T follicular helper cell (primary cell): ENCODE measurements around the gene HADHA.
"Not testable (repeated sequence)": the region's sequence is repeated elsewhere in the genome, so short reads cannot be mapped to it uniquely, and the experiment has no call there.

Experiments used
- DNase-seq: peaks from one replicate; pipeline ENCODE4 v3.0.0-alpha.2; 2020; ENCODE audit warnings: low read depth

HADHA gene

DNA sequence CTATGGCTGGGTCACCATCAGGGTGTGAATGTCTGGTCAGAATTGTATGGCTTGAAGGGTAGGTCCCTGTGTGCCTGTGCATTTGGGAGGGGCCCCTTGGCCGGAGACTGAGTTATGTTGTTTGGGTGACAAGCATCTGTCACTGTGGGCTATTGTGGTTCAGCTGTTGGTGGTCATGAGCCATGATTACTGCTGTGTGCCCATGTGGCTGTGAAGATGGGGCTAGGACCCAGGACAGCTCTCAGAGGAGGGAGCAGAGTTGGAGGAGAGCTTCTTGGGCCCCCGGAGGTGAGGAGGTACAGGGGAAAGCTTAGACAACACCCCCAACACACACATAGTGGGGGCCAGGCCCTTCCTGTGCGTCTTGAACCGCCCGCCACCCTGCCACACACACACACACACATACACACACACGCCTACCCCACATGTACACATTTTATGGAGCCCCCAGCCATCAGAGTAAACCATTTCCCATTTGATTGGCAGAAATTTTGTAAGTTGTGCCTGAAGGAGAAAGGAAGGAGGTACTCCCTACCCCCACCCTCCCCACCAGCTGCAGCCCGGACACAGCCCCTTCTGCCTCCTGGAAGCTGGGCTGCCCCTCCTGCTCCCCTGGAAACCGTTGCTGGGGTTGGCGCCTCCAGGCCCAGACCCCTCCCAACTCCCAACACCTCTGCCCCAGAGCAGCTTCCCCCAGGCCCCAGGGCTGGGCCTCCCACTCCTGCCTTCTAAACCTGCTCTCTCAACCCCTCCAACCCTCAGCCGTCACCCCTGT lies 69.6 kb downstream of the HADHA start:
- no peak for DNase-seq

DNA sequence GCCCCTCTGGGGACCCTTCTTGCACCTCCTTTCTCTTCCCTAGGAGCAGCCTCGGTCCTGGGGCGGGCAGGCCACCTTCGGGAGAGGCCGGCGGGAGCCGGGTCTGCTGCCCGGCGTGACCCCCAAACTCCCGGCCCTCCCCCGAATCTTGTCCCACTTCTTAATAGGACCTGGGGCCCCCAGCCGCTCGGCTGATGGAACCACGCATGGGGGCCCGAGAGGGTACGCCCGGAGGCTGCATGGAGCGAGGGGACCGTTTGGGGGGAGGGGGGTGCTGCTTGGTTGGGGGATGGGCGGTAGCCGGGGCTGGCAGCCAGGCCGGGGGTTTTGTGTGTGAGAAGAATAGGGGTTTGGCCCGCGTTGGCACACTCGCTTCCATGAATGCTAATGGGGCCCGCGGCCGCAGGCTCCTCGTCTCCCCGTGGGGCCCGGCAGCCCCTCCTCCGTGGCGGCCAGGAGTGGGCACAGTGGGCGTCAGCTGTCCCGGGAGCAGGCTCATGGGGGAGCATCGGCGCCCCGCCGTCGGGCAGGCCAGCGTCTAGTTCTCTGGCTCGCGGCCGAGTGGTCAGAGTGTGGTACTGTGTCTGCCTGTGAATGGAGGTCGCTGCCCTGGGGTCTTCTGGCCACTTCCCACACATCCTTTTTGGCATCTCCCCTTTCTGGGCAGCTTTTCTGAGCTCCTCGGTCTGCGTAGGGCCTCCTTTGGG lies 70.5 kb downstream of the HADHA start:
- no peak for DNase-seq

DNA sequence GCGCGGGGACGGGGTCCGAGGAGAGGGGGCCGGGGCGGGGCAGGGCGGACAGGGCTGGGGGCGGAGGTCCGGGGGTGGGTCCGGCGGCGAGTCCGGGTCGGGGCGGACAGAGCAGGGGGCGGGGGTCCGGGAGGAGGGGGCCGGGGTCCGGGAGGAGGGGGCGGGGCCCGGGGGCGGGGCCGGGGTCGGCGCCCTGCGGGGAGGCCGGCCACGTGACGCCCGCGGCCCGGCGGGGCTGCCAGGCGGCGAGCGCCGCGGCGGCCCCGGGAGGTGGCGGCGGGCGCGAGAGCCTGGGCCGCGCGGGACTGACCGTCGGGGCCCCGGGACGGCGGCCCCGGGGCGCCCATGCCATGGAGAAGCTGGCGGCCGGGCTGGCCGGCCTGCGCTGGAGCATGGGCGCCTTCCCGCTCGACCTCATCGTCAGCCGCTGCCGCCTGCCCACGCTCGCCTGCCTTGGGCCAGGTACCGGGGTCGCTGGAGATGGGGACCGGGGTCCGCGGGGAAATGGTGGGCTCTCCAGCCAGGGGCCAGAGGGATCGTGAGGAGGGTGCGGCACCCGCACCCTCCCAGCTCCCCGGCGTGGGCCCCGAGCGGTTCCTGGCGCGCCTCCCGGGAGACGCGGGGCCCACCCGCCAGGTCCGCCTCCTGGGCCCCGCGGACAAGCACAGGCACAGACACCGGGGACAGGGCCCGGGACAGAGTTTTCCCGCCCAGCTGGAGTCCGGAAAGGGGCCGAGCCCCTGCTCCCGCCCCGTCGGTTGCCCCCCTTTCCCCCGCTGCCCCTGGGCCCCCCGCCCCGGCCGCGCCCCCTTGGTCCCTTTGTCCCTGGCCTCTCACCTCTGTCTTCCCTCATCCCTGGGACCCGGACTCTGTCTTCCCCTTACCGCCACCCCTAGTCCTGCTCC lies 71.3 kb downstream of the HADHA start, which contains the start of gene GAREM2:
Gene GAREM2, plus strand, starts transcription at position 218 of the 905 bp plus-strand sequence. Its CDS starts 133 bp downstream, at position 351.
- no peak for DNase-seq

DNA sequence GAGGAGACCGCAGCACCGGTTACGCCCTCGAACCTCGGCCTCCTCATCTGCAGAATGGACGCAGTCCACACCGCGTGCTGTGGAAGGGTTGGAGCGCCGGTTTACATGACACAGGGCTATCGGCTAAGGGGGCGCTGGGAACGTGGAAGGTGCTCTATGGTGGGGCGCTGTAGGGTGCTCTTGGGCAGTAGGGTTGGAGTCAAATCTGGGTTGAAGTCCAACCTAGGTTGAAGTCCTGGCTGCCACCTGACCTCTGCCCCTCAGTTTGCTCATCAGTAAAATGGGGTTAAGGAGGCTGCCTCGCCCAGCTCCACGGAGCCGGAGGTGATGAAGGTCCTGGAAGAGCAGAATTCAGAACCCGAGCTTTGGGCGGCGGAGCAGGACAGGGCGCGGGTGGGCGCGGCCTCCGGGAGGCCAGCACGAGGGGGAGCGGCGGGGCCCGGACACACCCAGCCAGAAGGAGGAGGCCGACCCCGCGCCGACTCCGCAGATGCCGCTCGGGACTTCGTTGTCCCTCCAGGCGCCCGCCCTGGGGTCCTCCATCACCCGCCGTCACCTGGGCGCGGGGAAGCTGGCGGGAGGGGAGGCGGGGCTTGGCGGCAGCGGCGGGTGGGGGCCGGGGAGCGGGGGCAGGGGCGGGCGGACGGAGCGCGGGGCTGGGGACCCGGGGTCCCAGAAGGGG lies 72.1 kb downstream of the HADHA start:
- DNase-seq = no peak

DNA sequence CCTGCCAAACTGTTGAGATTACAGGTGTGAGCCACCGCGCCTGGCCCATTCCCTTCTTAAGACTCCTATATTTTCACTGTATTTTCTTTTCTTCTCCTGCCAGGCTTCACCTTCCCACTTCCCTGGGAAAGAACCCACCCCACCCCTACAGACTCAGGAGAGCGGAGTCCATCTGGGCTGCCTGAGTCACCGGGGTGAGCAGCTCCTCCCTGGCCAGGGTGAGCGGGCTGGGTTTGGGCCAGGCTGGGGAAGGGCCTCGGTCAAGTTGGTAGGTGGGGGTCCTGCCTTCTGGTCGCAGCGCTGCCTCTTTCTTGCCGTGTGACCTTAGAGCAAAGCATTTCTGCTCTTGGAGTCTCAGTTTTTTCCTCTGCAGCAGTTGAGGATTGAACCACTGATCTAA lies 73.6 kb downstream of the HADHA start:
- DNase-seq = no peak

DNA sequence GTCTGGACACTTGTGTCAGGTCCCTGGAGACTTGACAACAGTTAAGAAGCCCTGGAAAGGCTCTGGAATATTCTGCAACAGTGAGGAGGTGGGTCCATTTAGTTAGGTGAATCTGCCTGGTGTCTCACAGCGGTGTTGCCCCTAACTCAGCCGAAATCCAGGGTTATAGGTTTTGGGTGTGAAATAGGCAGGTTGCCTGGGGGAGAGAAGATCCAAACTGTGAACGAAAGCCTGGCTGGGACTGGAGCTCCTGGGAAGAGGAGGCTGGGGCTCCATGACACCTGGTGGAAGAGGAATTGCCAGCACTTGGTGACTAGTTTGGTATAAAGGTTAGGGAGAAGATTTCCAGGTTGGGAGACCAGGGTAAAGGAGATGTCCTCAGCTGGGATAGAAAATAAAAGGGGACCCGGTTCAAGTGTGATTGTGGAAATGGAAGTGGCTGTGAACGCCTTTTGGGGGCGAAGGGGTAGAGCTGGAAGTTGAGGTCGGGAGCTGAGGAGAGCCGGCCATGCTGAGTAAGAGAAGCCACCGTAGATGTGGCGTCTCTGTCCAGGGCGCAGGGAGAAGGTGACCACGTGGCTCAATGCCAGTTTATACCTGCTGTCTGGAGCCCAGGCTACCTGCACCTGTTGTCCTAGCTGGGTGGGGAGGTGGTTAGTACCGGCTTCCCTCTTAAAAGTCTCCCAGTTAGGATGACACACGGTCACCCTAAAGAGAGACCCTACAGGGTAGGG lies 74.6 kb downstream of the HADHA start:
- DNase-seq = no peak

DNA sequence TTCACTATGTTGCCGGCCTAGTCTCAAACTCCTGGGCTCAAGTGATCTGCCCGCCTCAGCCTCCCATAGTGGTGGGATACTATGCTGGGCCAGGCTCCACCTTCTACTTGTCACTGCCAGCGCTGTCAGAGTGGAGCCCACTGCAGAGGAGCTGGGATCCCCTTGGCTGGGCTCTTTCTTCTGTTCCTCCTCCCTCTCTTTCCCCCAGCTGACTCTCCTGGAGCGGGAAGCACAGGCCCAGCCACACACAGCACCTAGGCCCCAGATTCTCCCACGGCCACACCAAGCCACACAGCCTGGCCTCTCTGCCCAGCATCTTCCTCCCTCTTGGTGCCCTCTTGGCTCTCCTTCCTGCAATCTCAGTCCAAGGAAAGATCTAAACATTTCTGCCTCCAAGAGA lies 75.2 kb downstream of the HADHA start:
- no peak for DNase-seq

DNA sequence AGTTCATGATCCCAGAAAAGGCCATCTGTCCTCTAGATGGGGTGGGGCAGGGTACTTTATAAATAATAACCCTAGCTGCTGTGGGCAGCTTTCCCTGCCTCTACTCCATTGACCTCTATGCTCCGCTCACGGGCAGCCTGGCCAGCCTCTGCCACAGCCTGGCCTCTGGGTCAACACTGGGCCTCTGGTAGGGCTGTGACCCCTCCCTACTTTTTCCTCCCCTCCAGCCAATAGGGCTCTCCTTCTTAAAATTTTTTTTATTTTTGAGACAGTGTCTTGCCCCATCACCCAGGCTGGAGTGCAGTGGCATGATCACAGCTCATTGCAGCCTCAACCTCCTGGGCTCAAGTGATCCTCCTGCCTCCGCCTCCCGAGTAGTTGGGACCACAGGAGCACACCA lies 75.6 kb downstream of the HADHA start:
- DNase-seq = no peak

DNA sequence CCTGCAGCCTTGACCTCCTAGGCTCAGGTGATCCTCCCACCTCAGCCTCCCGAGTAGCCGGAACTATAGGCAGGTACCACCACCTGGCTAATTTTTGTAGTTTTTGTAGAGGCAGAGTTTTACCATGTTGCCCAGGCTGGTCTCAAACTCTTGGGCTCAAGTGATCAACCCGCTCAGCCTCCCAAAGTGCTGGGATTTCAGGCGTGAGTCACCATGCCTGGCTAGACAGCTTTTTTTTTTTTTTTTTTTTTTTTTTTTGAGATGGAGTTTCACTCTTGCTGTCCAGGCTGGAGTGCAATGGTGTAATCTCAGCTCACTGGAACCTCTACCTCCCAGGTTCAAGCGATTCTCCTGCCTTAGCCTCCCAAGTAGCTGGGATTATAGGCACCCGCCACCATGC lies 77.9 kb downstream of the HADHA start:
- not testable (repeated sequence) for DNase-seq

DNA sequence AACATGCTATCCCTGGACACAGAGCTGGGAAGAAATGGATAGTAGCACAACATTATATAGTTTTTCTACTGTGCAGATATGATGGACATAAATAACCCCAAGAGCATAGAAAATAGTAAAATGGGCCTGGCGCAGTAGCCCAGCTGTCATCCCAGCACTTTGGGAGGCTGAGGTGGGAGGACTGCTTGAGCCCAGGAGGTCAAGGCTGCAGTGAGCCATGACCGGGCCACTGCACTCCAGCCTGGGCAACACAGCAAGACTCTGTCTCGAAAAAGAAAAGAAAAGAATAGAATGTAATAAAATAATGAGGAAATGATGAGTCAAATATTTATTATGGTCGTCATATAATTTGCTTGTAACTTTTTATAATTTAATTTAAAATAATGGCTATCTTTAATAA lies 79.0 kb downstream of the HADHA start:
- no peak for DNase-seq

DNA sequence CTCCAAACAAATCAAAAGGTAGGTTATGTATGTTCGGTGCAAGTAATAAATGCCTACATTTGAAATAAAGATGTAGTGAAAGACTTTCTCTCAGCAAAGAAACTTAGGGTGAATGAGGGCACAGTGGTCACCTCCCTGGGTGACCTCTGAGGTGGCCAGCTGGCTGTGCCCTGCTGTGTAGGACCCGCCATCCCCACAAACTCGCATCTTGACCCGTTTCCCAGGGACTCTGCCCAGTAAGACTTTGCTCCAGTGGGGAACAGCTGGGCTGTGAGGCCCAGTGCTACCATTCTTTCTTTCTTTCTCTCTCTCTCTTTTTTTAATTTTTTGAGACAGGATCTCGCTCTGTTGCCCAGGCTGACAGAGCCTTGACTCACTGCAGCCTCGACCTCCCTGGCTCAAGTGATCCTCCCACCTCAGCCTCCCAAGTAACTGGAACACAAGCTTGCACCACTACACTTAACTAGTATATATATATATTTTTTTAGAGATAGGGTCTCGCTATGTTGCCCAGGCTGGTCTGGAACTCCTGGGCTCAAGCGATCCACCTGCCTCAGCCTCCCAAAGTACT lies 79.7 kb downstream of the HADHA start:
- DNase-seq = no peak

DNA sequence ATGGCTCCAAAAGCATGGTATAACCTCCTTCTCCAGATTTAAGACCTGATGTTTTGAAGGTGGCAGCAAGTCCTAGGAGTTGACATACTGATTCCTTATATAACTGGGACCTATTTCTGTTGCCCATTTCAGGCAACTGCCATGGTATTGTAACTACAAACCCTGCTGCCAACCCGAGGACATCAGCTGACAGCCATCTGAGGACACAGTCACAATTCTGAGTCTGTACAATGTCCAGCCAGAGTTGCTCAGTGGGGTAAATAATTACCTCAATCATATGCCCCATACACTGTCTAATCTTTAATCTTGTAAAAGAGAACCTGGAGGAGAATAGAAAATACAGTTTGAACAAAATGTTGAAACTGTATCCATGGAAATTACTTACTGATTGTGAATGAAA lies 80.2 kb downstream of the HADHA start:
- DNase-seq = no peak

DNA sequence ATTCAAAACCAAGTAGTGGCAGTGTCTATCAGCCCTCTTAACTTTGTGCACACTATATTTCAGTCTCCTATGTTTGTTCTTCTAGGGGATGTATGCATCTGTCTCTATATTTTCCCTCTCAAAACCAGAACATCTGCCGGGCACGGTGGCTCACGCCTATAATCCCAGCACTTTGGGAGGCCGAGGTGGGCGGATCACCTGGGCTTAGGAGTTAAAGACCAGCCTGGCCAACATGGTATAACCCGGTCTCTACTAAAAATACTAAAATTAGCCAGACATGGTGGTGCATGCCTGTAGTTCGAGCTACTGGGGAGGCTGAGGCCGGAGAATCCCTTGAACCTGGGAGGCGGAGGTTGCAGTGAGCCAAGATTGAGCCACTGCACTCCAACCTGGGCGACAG lies 81.5 kb downstream of the HADHA start:
- no peak for DNase-seq

DNA sequence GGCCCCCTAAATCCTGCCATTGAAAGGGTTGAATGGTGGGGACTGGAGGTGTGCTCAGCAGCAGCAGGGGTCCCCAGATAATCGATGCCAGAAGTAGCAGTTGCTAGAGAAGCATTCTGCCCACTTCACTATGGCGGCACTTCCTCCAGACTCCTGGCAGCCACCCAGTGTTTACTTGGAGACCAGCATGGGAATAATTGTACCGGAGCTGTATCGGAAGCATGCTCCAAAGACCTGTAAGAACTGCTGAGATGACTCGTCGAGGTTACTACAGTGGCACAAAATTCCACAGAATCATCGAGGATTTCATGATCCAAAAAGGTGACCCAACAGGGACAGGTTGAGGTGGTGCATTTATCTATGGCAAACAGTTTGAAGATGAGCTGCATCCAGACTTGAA lies 82.5 kb downstream of the HADHA start:
- no peak for DNase-seq

DNA sequence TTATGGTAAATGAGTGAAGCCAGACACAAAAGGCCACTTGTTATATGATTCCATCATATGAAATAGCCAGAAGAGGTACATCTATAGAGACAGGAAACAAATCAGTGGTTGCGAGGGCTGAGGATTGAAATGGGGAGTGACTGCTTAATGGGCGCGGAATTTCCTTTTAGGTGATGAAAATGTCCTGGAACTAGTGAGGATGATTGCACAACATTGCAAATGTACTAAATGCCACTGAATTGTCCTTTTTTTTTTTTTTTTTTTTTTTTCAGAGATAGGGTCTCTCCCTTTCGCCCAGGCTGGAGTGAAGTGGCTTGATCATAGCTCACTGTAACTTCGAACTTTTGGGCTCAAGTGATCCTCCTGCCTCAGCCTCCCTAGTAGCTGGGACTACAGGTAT lies 86.9 kb downstream of the HADHA start:
- DNase-seq = no peak

DNA sequence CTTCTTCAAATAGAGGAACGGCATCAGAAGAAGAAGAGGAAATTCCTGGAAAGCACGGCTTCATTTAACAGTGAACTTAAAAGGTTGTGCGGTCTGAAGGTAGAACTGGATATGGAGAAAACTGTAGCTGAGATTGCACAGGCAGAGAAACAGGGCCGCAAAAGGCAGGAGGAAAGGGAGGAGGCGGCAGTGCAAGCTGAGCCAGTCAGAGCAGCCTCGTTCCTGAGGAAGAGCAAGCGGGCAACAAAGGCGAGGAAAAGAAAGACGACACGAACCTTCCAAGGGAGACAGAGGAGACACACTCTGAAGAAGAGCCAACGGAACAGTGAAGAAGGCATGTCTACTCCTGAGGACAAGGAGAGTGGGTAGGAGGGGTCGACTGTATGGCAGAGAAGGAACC lies 94.2 kb downstream of the HADHA start:
- no peak for DNase-seq

DNA sequence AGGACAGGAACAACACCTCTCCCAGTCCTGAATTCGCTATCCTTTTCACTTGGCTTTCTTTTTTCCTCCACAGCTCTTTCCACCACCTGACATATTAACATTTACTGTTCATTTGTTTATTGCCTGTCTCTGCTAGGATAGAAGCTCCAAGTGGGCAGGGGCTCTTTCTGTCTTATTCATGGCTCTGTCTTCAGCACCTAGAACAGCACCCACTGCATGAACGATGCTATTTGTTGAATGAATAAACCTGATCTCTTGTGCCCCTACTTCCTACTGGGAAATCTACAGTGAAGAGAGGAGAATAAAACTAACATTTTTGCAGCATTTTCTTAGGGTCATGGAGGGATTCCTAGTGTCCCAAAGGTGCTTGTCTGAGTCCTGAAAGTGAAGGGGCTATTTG lies 95.9 kb downstream of the HADHA start:
- DNase-seq = no peak

DNA sequence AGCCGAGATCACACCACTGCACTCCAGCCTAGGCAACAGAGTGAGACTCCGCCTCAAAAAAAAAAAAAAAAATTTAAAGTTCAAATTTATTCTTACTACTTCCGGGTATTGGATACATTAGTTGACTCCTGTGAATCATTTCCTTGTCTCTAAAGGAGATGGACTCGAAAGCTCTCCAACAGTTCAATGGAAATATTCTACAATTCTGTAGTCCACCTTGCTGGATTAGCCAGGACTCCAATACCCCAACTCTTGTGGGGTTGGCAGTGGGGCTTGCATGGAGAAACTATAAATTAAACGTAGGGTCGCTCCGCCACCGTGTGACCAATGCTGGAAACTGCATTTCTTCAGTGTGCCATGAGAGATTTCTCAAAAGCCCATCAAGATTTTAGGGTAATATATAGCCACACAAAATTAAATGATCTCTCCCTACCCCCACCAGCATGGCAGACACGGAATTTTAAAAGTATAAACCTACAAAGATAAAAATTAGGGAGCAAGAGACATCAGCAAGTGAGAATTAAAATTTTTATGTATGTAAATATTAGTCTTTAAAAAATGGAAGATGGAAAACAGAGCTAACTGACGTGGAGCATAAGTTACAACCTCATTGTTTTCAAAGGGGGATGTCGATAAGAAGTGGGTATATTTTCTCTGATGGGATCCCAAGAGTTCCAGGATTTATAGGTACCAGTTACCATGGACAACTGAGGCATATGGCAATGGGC lies 99.3 kb downstream of the HADHA start:
- peak; percentile 37 for DNase-seq

DNA sequence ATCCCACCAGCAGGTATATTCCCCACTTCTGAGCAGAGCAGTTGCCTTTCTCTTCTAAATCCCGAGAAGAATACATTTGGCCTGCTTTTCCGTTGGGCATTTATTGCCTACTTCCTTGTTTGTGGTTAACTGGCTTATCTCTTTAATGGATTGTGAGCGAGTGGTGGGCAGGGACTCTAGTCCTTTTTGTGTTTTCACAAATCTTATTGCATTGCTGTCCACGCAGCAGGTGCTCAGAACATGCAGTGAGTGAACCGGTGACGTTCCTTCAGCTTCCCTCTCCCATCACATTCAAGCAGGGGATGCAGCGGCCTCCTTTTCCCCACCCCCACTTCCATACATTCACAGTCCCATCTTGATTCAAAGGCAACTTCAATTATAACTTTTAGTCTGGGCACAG lies 100.4 kb downstream of the HADHA start:
- DNase-seq = no peak

DNA sequence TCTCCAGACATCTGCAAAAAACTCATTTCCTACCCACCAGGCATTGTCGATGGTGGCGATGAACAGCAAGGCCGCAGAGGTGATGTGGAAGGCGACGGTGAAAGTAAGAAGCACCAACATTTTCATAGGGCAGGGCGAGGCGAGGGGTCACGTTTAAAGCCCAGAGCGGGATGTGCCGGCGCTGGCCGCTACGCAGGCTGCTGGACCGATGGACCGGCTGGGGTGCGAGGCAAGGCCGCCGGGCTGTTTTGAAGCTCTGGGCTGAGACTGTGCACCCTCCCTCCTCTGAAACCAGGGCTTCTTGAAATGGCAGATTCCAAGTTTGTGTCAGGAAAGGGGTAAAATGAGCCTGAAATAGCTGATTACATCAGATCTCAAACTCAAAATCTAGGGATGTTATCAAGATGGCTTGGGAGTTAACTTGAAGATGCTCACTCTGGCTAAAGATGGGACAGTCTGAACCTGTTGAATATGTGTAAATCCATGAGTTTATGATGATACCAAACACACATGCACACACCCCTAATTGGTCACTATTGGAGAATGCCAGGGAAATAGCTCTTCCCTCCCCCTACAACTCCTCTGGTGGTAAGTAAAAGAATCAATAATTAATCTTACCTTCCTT lies 103.2 kb downstream of the HADHA start:
- no peak for DNase-seq
